Measurements from ENCODE around the gene LIMCH1.
"Not testable (repeated sequence)": the region's sequence is repeated elsewhere in the genome, so short reads cannot be mapped to it uniquely, and the experiment has no call there.

Gene LIMCH1

GRCh38 chr4:41687971-41688370 is 150.0 kb downstream of the LIMCH1 start:
- DNase-seq, result no peak

DNA sequence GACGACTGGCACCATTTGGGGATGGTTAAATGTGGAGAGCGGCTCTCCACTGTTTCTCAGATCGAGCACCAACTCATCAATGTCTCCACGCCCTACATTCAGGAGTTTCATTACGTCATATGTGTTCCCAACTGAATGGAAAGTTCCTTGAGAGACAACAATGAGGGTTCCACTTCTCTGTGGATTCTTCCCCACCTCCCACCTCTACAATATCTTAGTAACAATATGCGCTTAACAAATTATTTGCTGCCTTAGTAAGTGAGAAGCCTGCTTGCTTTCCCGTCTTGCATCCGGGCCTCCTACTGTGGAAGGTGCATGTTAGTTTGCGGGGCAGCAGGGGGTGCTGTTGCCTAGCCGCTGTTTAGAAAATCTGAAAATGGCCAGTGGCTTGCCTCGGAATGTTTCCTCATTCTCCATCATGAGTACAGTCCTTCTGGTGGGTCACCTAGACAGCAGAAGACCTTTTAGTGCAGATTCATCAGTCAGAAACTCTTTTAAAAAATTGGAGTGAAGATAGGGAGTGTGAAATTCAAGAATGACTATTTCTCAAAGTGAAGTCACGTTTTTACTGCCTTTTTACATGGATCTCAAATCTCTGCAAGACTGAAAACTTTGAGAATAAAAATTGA is 154.9 kb downstream of the LIMCH1 start:
- peak; percentile 51 for DNase-seq

GRCh38 chr4:41693629-41694028 is 155.7 kb downstream of the LIMCH1 start:
- DNase-seq, result peak; percentile 34

- DNase-seq, result no peak
These were observed 158.2 kb downstream of the LIMCH1 start for GRCh38 chr4:41696131-41696530.

GRCh38 chr4:41696763-41697162 is 158.8 kb downstream of the LIMCH1 start:
- DNase-seq, result no peak

GRCh38 chr4:41701983-41702382 is 164.0 kb downstream of the LIMCH1 start:
- no peak for DNase-seq

- DNase-seq, result no peak
These were observed 164.8 kb downstream of the LIMCH1 start for GRCh38 chr4:41702770-41703169.

DNA sequence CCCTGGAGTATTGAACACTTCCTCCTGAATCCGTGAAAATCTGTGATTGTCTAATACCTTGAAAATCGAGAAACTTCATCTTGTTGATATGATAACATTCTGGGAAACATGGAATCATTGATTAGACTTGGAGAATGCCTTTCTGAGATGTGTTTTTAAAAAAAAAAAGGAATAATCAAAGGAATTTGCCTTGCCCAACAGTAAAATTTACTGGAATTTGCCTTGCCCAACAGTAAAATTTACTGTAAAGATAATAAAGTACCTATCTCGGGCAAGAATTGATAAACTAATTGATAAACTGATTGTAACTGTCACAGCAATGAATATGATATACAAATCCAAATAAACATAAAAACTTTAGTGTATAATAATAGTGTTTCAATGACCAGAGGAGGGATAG is 165.8 kb downstream of the LIMCH1 start:
- no peak for DNase-seq

GRCh38 chr4:41709844-41710481 is 172.0 kb downstream of the LIMCH1 start:
- DNase-seq, result no peak

- not testable (repeated sequence) for DNase-seq
These were observed 173.7 kb downstream of the LIMCH1 start for GRCh38 chr4:41711654-41712053.

DNA sequence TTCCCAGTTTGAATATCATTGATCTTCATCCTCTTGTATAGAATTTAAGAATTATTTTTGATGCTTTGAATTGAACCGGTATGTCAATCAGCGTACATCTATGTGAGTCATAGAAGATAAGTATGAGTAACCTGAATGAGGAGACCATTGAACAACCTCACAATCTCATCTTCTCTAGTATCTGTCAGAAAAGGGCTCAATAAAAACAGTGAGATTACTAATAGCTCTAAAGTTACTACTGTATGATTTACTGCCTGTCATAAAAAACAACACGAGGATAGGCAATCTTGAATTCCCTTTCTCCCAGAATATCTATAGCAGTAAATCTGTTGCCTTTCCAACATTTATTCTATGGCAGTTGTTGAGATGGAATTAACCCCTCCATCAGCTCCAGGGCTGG is 174.5 kb downstream of the LIMCH1 start:
- DNase-seq, result no peak

DNA sequence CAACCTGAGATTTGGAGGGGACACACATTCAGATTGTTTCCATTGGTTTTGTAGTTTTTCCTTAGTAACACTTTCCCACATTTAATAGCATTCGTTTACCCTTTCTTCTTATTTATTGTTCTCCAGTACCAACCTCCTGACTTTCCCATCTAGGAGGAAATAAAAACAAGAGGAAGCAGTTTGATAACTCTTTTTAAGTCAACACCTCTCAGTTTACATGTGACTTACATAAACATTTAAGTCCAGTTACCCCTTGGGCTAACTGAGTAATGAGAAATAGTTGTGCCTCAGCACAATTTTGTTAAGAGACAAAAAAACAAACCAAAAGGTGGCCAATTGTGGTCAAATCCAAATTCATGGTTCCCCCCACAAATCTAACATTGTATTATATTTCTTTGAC is 175.8 kb downstream of the LIMCH1 start:
- no peak for DNase-seq

DNA sequence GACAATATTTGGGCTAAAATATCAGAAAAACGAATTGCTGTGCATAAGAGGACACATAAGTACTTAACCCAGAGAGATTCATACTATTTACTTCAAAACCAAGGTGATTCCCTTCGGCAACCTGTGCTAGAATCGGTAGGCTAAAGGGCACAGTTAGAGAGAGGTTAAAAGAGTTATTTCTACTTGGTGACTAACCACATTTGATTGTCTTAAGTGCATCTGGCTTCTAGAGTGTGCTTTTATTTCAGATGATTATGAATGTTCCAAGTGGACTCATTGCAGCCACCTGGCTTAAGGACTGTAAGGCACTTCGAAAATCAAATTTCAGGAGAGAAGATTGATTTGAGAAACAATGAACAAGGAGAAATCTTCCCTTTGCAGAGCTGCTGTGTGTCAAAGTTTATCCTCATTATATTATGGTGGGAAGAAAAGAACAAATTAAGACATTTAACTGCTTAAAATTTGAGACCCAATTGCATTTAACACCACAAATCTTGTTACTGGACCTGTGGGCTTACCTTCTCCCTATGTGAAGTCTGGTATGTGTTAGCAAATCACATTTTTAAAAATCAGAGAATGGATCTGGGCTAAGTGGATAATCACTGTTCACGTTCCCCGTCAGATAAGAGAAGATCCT is 176.5 kb downstream of the LIMCH1 start:
- DNase-seq, result no peak

GRCh38 chr4:41715155-41715554 is 177.2 kb downstream of the LIMCH1 start:
- no peak for DNase-seq

GRCh38 chr4:41718907-41719306 is 180.9 kb downstream of the LIMCH1 start:
- no peak for DNase-seq

DNA sequence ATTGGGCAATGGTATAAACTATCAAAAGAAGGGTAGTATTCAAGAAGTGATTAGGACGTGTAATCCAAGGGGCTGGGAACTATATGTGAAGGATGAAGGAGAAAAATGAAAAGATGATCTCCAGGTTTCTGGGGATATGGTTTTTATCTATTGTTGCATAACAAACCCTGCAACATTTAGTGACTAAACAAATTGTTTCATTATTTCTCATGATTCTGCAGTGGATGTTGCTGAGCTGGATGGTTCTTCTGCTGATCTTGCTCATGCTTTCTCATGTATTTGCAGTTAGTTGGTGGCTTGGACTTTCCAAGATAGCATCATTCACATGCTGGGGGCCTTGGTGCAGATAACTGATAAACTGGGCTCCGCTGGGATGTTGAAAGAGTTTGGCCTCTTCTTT is 181.5 kb downstream of the LIMCH1 start:
- DNase-seq, result no peak

- no peak for DNase-seq
These were observed 184.2 kb downstream of the LIMCH1 start for GRCh38 chr4:41722181-41722580.

DNA sequence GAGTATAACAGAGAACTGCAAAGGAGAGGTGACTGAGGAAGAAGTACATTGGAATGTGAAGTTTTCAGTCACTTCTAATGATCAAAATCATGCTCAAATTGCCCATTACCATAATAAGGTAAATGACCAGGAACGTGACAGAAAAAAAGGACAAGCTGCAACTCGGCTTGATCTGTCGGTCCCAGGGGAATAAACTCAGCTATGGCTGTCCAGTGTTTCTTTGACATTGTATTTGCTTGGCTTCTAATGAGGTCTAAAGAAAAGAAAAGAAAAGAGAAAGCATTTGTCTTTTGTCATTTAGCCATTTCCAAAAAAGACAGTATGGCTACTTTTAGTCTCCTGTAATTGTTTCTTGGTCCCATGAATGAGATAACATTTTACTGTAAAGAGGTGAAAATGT is 185.3 kb downstream of the LIMCH1 start:
- DNase-seq, result no peak

- DNase-seq, result no peak
These were observed 187.3 kb downstream of the LIMCH1 start for GRCh38 chr4:41725254-41725653.

DNA sequence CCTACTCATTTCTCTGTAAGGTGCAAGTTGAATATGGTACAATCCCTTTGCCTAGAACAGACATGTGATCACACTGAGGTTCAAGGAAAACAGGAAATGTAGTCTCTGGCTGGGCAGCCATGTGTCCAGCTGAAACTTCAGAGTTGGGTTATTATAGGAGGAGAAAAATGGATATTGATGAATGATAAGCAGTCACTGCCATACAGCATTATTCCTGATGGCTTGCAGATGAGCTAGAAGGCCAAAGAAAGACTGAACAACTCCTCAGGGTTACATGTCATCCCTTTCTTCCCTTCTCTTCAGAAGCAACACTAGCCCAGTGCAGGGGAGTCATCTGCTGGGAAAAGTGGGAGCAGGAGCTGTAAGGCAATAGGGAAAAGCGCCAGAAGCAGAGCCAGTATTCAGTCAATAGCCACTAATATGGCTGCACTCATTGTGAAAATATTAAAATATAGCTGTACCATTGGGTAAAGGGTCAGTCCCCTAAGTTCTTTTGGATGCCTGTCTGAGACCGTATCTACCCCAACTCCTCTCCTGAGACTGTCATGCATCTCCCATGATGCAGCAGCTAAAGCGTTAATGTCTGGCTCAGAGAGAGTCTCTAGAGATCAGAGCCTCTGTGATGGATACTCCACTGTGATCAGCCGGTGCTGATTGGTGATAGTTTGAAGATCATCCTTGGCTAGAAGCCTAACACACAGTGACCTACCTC is 190.1 kb downstream of the LIMCH1 start:
- no peak for DNase-seq

DNA sequence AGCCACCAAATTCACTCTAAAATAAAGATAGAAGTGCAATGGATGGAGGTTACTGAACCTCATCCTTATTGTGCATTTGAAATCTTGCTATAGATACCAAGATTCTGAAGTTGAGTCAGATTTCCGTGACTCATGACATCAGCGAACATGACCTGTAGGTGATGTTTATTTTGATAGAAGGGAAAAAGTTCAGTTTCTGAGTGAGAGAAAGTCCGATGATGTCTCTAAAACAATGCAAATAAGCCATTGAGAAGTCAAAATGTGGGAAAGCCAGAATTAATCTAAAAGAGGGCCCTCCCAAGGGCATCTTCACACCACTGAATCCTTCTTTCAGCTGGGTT is 190.6 kb downstream of the LIMCH1 start:
- DNase-seq, result no peak

GRCh38 chr4:41731569-41732126 is 193.7 kb downstream of the LIMCH1 start:
- DNase-seq, result no peak

GRCh38 chr4:41734371-41734770 is 196.4 kb downstream of the LIMCH1 start:
- no peak for DNase-seq

DNA sequence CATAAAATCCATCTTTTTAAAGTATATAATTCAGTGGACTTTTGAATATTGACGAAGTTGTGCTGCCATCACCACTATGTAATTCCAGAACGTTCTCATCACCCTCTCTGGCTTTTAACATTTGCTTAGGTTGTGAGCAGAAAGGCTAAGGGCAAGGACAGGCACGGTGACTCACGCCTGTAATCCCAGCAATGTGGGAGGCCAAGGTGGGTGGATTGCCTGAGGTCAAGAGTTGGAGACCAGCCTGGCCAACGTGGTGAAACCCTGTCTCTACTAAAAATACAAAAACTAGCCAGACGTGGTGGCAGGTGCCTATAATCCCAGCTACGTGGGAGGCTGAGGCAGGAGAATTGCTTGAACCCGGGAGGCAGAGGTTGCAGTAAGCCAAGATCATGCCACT is 199.5 kb downstream of the LIMCH1 start:
- DNase-seq, result not testable (repeated sequence)
